ENCODE data around the gene SAFB2. TPM values are rescaled to one million over a fixed set of nuclear protein-coding genes. Genes with fewer than 3 reads are reported as not detected.

The SAFB2 gene
- total and polyA plus RNA-seq, 2 donors (not counting 3 experiments of a cell fraction or from before 2014, with no cell fraction given), result 24.6 to 85.9 TPM

GRCh38 chr19:5562280-5562679 is 60.3 kb downstream of the SAFB2 start:
- Histone ChIP-seq H3K9me1 (replicated peaks; ENCODE audit: control insufficient read depth, extremely low read depth, insufficient read depth, low read length) (no peaks in the 10 kb centered on the region), H4K20me1 (replicated peaks; ENCODE audit: control insufficient read depth, extremely low read depth, insufficient read depth, low read length) (no peaks in the 10 kb centered on the region), H3K4me2 (ENCODE audit: insufficient read depth, low read length) (no peak overlapping the region), H3K9me3 (replicated peaks; ENCODE audit: control insufficient read depth, insufficient read depth, low read length) (no peaks in the 10 kb centered on the region), H3K36me3 (ENCODE audit: control insufficient read depth in 2 of 2, extremely low read depth in 1 of 2, insufficient read depth in 2 of 2, low read length in 2 of 2) (no peaks in the 10 kb centered on the region), H3K27ac (ENCODE audit: insufficient read depth, low read depth, low read length) (no peak overlapping the region), H3K4me3 (replicated peaks in 1 of 3; ENCODE audit: insufficient read depth in 1 of 3, low read depth in 1 of 3, low read length in 3 of 3) (no peak overlapping the region), H3K27me3 (ENCODE audit: control insufficient read depth in 2 of 2, insufficient read depth in 2 of 2, low read length in 2 of 2) (peaks cover 11 to 12% of the 10 kb centered on the region in 2 experiments), H2AFZ (ENCODE audit: low read depth, low read length) (no peak overlapping the region), H3K79me2 (ENCODE audit: control insufficient read depth, insufficient read depth, low read length) (no peaks in the 10 kb centered on the region), H3K4me1 (ENCODE audit: control insufficient read depth, extremely low read depth, insufficient read depth, low read length) (no peaks in the 10 kb centered on the region), H3K9ac (replicated peaks; ENCODE audit: extremely low read depth, insufficient read depth, low read length) (no peak overlapping the region)
- DNase-seq (ENCODE audit: low read depth, low spot score) (no peak), FAIRE-seq (no peak)
- BruUV-seq (replicated peaks), result no TSS peak
- CTCF ChIA-PET, result interaction anchor here (1.6 kb wide), 1 partner anchor 14 kb away, joined by 7 read pairs; no protein-coding TSS in a partner anchor
- TF ChIP-seq POLR2AphosphoS5 (IDR thresholded peaks at IDR 0.05; ENCODE audit: insufficient read depth, low read depth, low read length) (no peak), MYC (IDR thresholded peaks at IDR 0.05; ENCODE audit: low read depth, low read length) (no peak)
- intact Hi-C loops (cut with micrococcal nuclease) (no loop called here), dilution Hi-C loops (cut with MboI; ENCODE audit: extremely low pct_ligation_motif_present, low sequenced_read_pairs) (no loop called here)
- POLR2A ChIA-PET, result no interaction called here

GRCh38 chr19:5561559-5561958 is 61.0 kb downstream of the SAFB2 start:
- Histone ChIP-seq H3K4me1 (ENCODE audit: control insufficient read depth, extremely low read depth, insufficient read depth, low read length) (no peaks in the 10 kb centered on the region), H3K4me2 (ENCODE audit: insufficient read depth, low read length) (no peak overlapping the region), H3K9me1 (replicated peaks; ENCODE audit: control insufficient read depth, extremely low read depth, insufficient read depth, low read length) (no peaks in the 10 kb centered on the region), H4K20me1 (replicated peaks; ENCODE audit: control insufficient read depth, extremely low read depth, insufficient read depth, low read length) (no peaks in the 10 kb centered on the region), H3K27ac (ENCODE audit: insufficient read depth, low read depth, low read length) (no peak overlapping the region), H3K9ac (replicated peaks; ENCODE audit: extremely low read depth, insufficient read depth, low read length) (no peak overlapping the region), H3K27me3 (ENCODE audit: control insufficient read depth in 2 of 2, insufficient read depth in 2 of 2, low read length in 2 of 2) (peaks cover 4% of the 10 kb centered on the region in 2 experiments), H3K4me3 (replicated peaks in 1 of 3; ENCODE audit: insufficient read depth in 1 of 3, low read depth in 1 of 3, low read length in 3 of 3) (no peak overlapping the region), H3K79me2 (ENCODE audit: control insufficient read depth, insufficient read depth, low read length) (no peaks in the 10 kb centered on the region), H2AFZ (ENCODE audit: low read depth, low read length) (no peak overlapping the region), H3K36me3 (ENCODE audit: control insufficient read depth in 2 of 2, extremely low read depth in 1 of 2, insufficient read depth in 2 of 2, low read length in 2 of 2) (no peaks in the 10 kb centered on the region), H3K9me3 (replicated peaks; ENCODE audit: control insufficient read depth, insufficient read depth, low read length) (no peaks in the 10 kb centered on the region)
- CTCF ChIA-PET, result interaction anchor here (1.6 kb wide), 1 partner anchor 14 kb away, joined by 7 read pairs; no protein-coding TSS in a partner anchor
- no peak for TF ChIP-seq GATA2 (IDR thresholded peaks at IDR 0.05; ENCODE audit: insufficient read depth, insufficient read length, low read depth, low read length)
- no peak for TF ChIP-seq JUN (IDR thresholded peaks at IDR 0.05; ENCODE audit: borderline replicate concordance, insufficient read depth, insufficient read length, low read depth)
- TF ChIP-seq EZH2 (IDR thresholded peaks at IDR 0.05; ENCODE audit: borderline replicate concordance, low read depth, low read length, severe bottlenecking), result no peak
- no peak for TF ChIP-seq FOS (IDR thresholded peaks at IDR 0.05; ENCODE audit: borderline replicate concordance, insufficient read depth, low read length)
- TF ChIP-seq MYC (IDR thresholded peaks at IDR 0.05; ENCODE audit: low read depth, low read length), result no peak
- TF ChIP-seq, protein P1, sequence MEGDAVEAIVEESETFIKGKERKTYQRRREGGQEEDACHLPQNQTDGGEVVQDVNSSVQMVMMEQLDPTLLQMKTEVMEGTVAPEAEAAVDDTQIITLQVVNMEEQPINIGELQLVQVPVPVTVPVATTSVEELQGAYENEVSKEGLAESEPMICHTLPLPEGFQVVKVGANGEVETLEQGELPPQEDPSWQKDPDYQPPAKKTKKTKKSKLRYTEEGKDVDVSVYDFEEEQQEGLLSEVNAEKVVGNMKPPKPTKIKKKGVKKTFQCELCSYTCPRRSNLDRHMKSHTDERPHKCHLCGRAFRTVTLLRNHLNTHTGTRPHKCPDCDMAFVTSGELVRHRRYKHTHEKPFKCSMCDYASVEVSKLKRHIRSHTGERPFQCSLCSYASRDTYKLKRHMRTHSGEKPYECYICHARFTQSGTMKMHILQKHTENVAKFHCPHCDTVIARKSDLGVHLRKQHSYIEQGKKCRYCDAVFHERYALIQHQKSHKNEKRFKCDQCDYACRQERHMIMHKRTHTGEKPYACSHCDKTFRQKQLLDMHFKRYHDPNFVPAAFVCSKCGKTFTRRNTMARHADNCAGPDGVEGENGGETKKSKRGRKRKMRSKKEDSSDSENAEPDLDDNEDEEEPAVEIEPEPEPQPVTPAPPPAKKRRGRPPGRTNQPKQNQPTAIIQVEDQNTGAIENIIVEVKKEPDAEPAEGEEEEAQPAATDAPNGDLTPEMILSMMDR (IDR thresholded peaks at IDR 0.05; ENCODE audit: extremely low read depth in 1 of 2, insufficient read depth in 1 of 2, low read depth in 1 of 2, low read length in 2 of 2), result peak; percentile 18 to 38
- TF ChIP-seq POLR2AphosphoS5 (IDR thresholded peaks at IDR 0.05; ENCODE audit: insufficient read depth, low read depth, low read length), result no peak
- no peak for TF ChIP-seq MAX (IDR thresholded peaks at IDR 0.05; ENCODE audit: insufficient read depth, insufficient read length)
- BruUV-seq (replicated peaks), result no TSS peak
- FAIRE-seq, result no peak
- no peak for DNase-seq (ENCODE audit: low read depth, low spot score)
- dilution Hi-C loops (cut with MboI; ENCODE audit: extremely low pct_ligation_motif_present, low sequenced_read_pairs) (no loop called here), intact Hi-C loops (cut with micrococcal nuclease) (no loop called here)
- POLR2A ChIA-PET, result no interaction called here

All from endothelial cell of umbilical vein (primary cell).